HepG2 (cell line): ENCODE results near the gene VAMP2. TPM values are rescaled to one million over a fixed set of nuclear protein-coding genes. Genes with fewer than 3 reads are reported as not detected.

Experiments
- CREM ChIP-seq, 2 experiments: sonication (generic) in 1 of 2; formaldehyde crosslinking in 1 of 2; IDR thresholded peaks; 2 replicates each; pipeline versions ENCODE4 v1.4.0 to v1.6.1; 2016 to 2020; ENCODE audit warnings: antibody characterized with exemption in 1 of 2, mild to moderate bottlenecking in 1 of 2, missing genetic modification reagents in 1 of 2
- GLI4 ChIP-seq: sonication (generic); formaldehyde crosslinking; IDR thresholded peaks from 2 replicates; pipeline ENCODE4 v1.5.1; 2020; ENCODE audit warnings: missing genetic modification reagents, mild to moderate bottlenecking, moderate library complexity, borderline replicate concordance
- IKZF1 ChIP-seq: fragments of 450-650 bp; IDR thresholded peaks from 2 replicates; pipeline ENCODE4 v1.7.1; 2016
- KDM5A ChIP-seq: fragments of 200-600 bp; sonication (generic); IDR thresholded peaks from 2 replicates; pipeline ENCODE4 v1.7.0; 2018; ENCODE audit warnings: antibody characterized with exemption, mild to moderate bottlenecking, low read length, borderline replicate concordance
- KMT2A ChIP-seq: sonication (generic); formaldehyde crosslinking; IDR thresholded peaks from 2 replicates; pipeline ENCODE4 v1.4.0; 2020; ENCODE audit warnings: missing genetic modification reagents
- LBX2 ChIP-seq: sonication (generic); formaldehyde crosslinking; IDR thresholded peaks from 2 replicates; pipeline ENCODE4 v1.5.0; 2020; ENCODE audit warnings: missing genetic modification reagents, mild to moderate bottlenecking, borderline replicate concordance
- MZF1 ChIP-seq: sonication (generic); formaldehyde crosslinking; IDR thresholded peaks from 2 replicates; pipeline ENCODE4 v1.8.1; 2023; ENCODE audit warnings: mild to moderate bottlenecking, missing genetic modification reagents, borderline replicate concordance
- NFIB ChIP-seq: sonication (generic); formaldehyde crosslinking; IDR thresholded peaks from 2 replicates; pipeline ENCODE4 v1.9.0; 2021; ENCODE audit warnings: missing genetic modification reagents, mild to moderate bottlenecking, borderline replicate concordance
- RORA ChIP-seq: sonication (generic); formaldehyde crosslinking; IDR thresholded peaks from 2 replicates; pipeline ENCODE4 v1.5.0; 2020; ENCODE audit warnings: mild to moderate bottlenecking, missing genetic modification reagents, moderate library complexity
- SALL1 ChIP-seq: sonication (generic); formaldehyde crosslinking; IDR thresholded peaks from 2 replicates; pipeline ENCODE4 v1.8.0; 2022; ENCODE audit warnings: mild to moderate bottlenecking, missing genetic modification reagents
- SUZ12 ChIP-seq: fragments of 150-350 bp; IDR thresholded peaks from 2 replicates; pipeline ENCODE4 v1.6.1; 2014; ENCODE audit warnings: low read depth, low read length
- ZBTB26 ChIP-seq: IDR thresholded peaks from 2 replicates; pipeline ENCODE4 v1.6.1; 2016; ENCODE audit warnings: missing compliant biosample characterization, missing genetic modification reagents, borderline replicate concordance
- ZFP36 ChIP-seq: fragments of 150-350 bp; IDR thresholded peaks from 2 replicates; pipeline ENCODE4 v1.6.1; 2018; ENCODE audit warnings: borderline replicate concordance, low read length, low read depth; ENCODE audit not compliant: partially characterized antibody
- ZFX ChIP-seq: sonication (generic); formaldehyde crosslinking; IDR thresholded peaks from 2 replicates; pipeline ENCODE4 v1.4.0; 2020; ENCODE audit warnings: mild to moderate bottlenecking, low read depth, missing genetic modification reagents, moderate library complexity
- ZNF124 ChIP-seq: sonication (generic); formaldehyde crosslinking; IDR thresholded peaks from 2 replicates; pipeline ENCODE4 v1.4.0; 2020; ENCODE audit warnings: missing genetic modification reagents
- ZNF142 ChIP-seq: sonication (generic); formaldehyde crosslinking; IDR thresholded peaks from 2 replicates; pipeline ENCODE4 v1.4.0; 2020; ENCODE audit warnings: missing genetic modification reagents
- ZNF724P ChIP-seq: sonication (generic); formaldehyde crosslinking; IDR thresholded peaks from 2 replicates; pipeline ENCODE4 v1.8.0; 2022; ENCODE audit warnings: missing genetic modification reagents, borderline replicate concordance
- ZNF782 ChIP-seq: sonication (generic); formaldehyde crosslinking; IDR thresholded peaks from 2 replicates; pipeline ENCODE4 v1.4.0; 2020; ENCODE audit warnings: missing genetic modification reagents, mild to moderate bottlenecking, borderline replicate concordance
- polyA plus RNA-seq, 8 experiments: library from polyadenylated mRNA; depleted of rRNA in 3 of 8; stranded (reverse) in 7 of 8; unstranded in 1 of 8; fragments of >200 nt; fragmentation: Illumina TruSeq in 4 of 8; extraction: Trizol in 4 of 8; gene quantifications; 2 replicates each; pipeline versions ENCODE4 v1.2.1 to v1.2.3, GENCODE V29; 2011 to 2016; ENCODE audit warnings: low read depth in 4 of 8, missing spikeins in 1 of 8, mixed read lengths in 1 of 8; ENCODE audit not compliant: insufficient read depth in 1 of 8
- total RNA-seq, 5 experiments: library from RNA; depleted of rRNA; stranded (reverse); fragments of >200 nt; fragmentation: Illumina TruSeq; extraction: Trizol; gene quantifications; 2 replicates each; pipeline ENCODE4 v1.2.3, GENCODE V29; 2016; ENCODE audit warnings: low read depth in 1 of 5
- TF ChIP-seq, protein P1 (sequence below): sonication (generic); formaldehyde crosslinking; IDR thresholded peaks from 2 replicates; pipeline ENCODE4 v1.5.0; 2020; ENCODE audit warnings: missing genetic modification reagents, mild to moderate bottlenecking, borderline replicate concordance

Gene VAMP2
- total and polyA plus RNA-seq, 2 of the 13 experiments (the other 11 are each of a cell fraction or from before 2014, with no cell fraction given) = 3.9 to 17.2 TPM

- no peak for TF ChIP-seq NFIB (CRISPR knock-in tag)
- no peak for TF ChIP-seq KMT2A (CRISPR knock-in tag)
- TF ChIP-seq IKZF1 = no peak
- TF ChIP-seq ZNF124 (CRISPR knock-in tag) = no peak
- no peak for TF ChIP-seq SALL1 (CRISPR knock-in tag)
- peak; percentile 87 for TF ChIP-seq CREM (IDR thresholded peaks at IDR 0.05)
- no peak for TF ChIP-seq CREM (CRISPR knock-in tag; IDR thresholded peaks at IDR 0.05)
- TF ChIP-seq RORA = no peak
- TF ChIP-seq KDM5A = no peak
- no peak for TF ChIP-seq ZFP36
- TF ChIP-seq MZF1 = no peak
- TF ChIP-seq ZBTB26 = no peak
- TF ChIP-seq ZFX (CRISPR knock-in tag) = 0 out of 2 replicates have a peak, but pooled peaks have one; percentile 9
- no peak for TF ChIP-seq ZNF724P (CRISPR knock-in tag)
- TF ChIP-seq, protein P1, sequence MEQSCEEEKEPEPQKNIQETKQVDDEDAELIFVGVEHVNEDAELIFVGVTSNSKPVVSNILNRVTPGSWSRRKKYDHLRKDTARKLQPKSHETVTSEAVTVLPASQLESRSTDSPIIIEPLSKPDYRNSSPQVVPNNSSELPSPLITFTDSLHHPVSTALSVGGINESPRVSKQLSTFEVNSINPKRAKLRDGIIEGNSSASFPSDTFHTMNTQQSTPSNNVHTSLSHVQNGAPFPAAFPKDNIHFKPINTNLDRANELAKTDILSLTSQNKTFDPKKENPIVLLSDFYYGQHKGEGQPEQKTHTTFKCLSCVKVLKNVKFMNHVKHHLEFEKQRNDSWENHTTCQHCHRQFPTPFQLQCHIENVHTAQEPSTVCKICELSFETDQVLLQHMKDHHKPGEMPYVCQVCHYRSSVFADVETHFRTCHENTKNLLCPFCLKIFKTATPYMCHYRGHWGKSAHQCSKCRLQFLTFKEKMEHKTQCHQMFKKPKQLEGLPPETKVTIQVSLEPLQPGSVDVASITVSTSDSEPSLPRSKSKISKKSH = no peak
- TF ChIP-seq ZNF142 = no peak
- TF ChIP-seq LBX2 (CRISPR knock-in tag) = no peak
- no peak for TF ChIP-seq ZNF782 (CRISPR knock-in tag)
- no peak for TF ChIP-seq SUZ12
- no peak for TF ChIP-seq GLI4 (CRISPR knock-in tag)
These were observed 6.3 kb downstream of the VAMP2 start (continued) for GRCh38 chr17:8156246-8156992.
